ENCODE measurements around the gene AGPAT2.

AGPAT2 gene

DNA sequence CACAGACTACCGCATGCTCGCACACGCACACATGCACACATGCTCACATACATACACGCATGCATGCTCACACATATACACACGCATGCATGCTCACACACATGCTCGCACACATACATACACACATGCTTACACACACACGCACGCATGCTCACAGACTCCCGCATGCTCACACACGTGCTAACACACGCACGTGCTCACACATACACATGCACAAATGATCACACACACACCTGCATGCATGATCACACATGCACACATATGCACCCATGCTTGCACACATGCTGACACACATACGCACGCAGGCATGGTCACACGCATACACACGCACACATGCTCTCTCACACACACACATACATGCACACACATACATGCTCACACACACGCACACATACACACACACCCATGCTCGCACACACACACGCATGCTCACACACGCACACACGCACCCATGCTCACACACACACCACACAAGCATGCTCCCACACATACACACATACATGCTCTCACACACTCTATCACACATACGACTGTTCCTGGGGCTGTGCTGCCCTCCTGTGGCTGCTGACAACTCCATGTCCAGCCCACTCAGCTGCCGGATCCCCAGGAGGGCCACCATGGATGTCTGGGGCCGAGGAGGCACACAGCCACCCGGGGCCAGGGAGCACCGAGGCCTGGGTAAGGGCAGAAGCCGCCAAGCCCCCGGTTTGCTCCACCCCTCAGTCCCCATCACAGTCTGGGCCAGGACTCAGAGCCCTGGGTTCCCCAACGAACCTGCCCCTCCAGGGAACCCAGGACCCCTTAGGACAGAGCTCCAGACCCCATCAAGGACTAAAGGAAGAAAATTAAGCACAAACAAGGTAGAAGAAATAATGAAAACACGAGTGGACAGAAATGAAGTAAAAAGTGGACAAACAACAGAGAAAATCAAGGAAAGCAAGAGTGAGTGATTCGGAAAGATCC is 55.9 kb downstream of the AGPAT2 start (continued):
- TF ChIP-seq, protein P1, sequence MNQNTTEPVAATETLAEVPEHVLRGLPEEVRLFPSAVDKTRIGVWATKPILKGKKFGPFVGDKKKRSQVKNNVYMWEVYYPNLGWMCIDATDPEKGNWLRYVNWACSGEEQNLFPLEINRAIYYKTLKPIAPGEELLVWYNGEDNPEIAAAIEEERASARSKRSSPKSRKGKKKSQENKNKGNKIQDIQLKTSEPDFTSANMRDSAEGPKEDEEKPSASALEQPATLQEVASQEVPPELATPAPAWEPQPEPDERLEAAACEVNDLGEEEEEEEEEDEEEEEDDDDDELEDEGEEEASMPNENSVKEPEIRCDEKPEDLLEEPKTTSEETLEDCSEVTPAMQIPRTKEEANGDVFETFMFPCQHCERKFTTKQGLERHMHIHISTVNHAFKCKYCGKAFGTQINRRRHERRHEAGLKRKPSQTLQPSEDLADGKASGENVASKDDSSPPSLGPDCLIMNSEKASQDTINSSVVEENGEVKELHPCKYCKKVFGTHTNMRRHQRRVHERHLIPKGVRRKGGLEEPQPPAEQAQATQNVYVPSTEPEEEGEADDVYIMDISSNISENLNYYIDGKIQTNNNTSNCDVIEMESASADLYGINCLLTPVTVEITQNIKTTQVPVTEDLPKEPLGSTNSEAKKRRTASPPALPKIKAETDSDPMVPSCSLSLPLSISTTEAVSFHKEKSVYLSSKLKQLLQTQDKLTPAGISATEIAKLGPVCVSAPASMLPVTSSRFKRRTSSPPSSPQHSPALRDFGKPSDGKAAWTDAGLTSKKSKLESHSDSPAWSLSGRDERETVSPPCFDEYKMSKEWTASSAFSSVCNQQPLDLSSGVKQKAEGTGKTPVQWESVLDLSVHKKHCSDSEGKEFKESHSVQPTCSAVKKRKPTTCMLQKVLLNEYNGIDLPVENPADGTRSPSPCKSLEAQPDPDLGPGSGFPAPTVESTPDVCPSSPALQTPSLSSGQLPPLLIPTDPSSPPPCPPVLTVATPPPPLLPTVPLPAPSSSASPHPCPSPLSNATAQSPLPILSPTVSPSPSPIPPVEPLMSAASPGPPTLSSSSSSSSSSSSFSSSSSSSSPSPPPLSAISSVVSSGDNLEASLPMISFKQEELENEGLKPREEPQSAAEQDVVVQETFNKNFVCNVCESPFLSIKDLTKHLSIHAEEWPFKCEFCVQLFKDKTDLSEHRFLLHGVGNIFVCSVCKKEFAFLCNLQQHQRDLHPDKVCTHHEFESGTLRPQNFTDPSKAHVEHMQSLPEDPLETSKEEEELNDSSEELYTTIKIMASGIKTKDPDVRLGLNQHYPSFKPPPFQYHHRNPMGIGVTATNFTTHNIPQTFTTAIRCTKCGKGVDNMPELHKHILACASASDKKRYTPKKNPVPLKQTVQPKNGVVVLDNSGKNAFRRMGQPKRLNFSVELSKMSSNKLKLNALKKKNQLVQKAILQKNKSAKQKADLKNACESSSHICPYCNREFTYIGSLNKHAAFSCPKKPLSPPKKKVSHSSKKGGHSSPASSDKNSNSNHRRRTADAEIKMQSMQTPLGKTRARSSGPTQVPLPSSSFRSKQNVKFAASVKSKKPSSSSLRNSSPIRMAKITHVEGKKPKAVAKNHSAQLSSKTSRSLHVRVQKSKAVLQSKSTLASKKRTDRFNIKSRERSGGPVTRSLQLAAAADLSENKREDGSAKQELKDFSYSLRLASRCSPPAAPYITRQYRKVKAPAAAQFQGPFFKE (tag by site-specific recombination; IDR thresholded peaks at IDR 0.05; ENCODE audit: borderline replicate concordance) = peak; percentile 68; the same call in 1 of the 2 replicates
- no peak for TF ChIP-seq ATF2 (tag by site-specific recombination; IDR thresholded peaks at IDR 0.05; ENCODE audit: low read depth)
- TF ChIP-seq TRIM28 (IDR thresholded peaks at IDR 0.05; ENCODE audit: borderline replicate concordance, low read length) = no peak; the same call in 1 of the 2 replicates
- TF ChIP-seq ZNF530 (tag by site-specific recombination; IDR thresholded peaks at IDR 0.05; ENCODE audit: low read depth) = no peak
- TF ChIP-seq, protein P2, sequence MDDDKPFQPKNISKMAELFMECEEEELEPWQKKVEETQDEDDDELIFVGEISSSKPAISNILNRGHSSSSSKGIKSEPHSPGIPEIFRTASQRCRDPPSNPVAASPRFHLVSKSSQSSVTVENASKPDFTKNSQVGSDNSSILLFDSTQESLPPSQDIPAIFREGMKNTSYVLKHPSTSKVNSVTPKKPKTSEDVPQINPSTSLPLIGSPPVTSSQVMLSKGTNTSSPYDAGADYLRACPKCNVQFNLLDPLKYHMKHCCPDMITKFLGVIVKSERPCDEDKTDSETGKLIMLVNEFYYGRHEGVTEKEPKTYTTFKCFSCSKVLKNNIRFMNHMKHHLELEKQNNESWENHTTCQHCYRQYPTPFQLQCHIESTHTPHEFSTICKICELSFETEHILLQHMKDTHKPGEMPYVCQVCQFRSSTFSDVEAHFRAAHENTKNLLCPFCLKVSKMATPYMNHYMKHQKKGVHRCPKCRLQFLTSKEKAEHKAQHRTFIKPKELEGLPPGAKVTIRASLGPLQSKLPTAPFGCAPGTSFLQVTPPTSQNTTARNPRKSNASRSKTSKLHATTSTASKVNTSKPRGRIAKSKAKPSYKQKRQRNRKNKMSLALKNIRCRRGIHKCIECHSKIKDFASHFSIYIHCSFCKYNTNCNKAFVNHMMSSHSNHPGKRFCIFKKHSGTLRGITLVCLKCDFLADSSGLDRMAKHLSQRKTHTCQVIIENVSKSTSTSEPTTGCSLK (tag by site-specific recombination; IDR thresholded peaks at IDR 0.05) = peak; percentile 83; the same call in 1 of the 2 replicates
- peak; percentile 36; the same call in 1 of the 2 replicates for TF ChIP-seq ZNF148 (tag by site-specific recombination; IDR thresholded peaks at IDR 0.05; ENCODE audit: borderline replicate concordance)
- no peak for TF ChIP-seq ZNF335 (tag by site-specific recombination; conservative IDR thresholded peaks at IDR 0.05)
- TF ChIP-seq ZNF544 (tag by site-specific recombination; IDR thresholded peaks at IDR 0.05) = no peak
- peak; percentile 56 for TF ChIP-seq ZNF692 (tag by site-specific recombination; IDR thresholded peaks at IDR 0.05)
- no peak for TF ChIP-seq ZNF558 (tag by site-specific recombination; IDR thresholded peaks at IDR 0.05)
- TF ChIP-seq ELK4 (IDR thresholded peaks at IDR 0.05; ENCODE audit: borderline replicate concordance, low read depth, low read length) = no peak
- TF ChIP-seq, protein P3, sequence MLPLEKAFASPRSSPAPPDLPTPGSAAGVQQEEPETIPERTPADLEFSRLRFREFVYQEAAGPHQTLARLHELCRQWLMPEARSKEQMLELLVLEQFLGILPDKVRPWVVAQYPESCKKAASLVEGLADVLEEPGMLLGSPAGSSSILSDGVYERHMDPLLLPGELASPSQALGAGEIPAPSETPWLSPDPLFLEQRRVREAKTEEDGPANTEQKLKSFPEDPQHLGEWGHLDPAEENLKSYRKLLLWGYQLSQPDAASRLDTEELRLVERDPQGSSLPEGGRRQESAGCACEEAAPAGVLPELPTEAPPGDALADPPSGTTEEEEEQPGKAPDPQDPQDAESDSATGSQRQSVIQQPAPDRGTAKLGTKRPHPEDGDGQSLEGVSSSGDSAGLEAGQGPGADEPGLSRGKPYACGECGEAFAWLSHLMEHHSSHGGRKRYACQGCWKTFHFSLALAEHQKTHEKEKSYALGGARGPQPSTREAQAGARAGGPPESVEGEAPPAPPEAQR (tag by site-specific recombination; IDR thresholded peaks at IDR 0.05) = peak; percentile 90
- no peak for TF ChIP-seq ZFP3 (tag by site-specific recombination; IDR thresholded peaks at IDR 0.05; ENCODE audit: low read depth)
- no peak for TF ChIP-seq BCL11A (tag by site-specific recombination; IDR thresholded peaks at IDR 0.05; ENCODE audit: low read depth)
- TF ChIP-seq ZFHX2 (tag by site-specific recombination; conservative IDR thresholded peaks at IDR 0.05) = peak; percentile 95
- TF ChIP-seq ZNF610 (tag by site-specific recombination; IDR thresholded peaks at IDR 0.05; ENCODE audit: borderline replicate concordance) = no peak
- TF ChIP-seq ZNF48 (tag by site-specific recombination; IDR thresholded peaks at IDR 0.05) = no peak
- peak; percentile 95 for TF ChIP-seq ZNF391 (tag by site-specific recombination; IDR thresholded peaks at IDR 0.05; ENCODE audit: borderline replicate concordance, low read depth)
- no peak for TF ChIP-seq ZNF560 (tag by site-specific recombination; IDR thresholded peaks at IDR 0.05; ENCODE audit: borderline replicate concordance)
- TF ChIP-seq ZNF138 (tag by site-specific recombination; IDR thresholded peaks at IDR 0.05; ENCODE audit: borderline replicate concordance) = no peak
- TF ChIP-seq SETDB1 (IDR thresholded peaks at IDR 0.05; ENCODE audit: insufficient read length, low read length) = no peak
